CD8-positive, alpha-beta memory T cell (primary cell): ENCODE data around the gene CHD8. TPM values are rescaled to one million over a fixed set of nuclear protein-coding genes. Genes with fewer than 3 reads are reported as not detected.

Source experiments
- CTCF ChIA-PET: fragments of 350-600 bp; sonication (Branson Sonifier 250); formaldehyde crosslinking; loops from one replicate; lab custom pipeline; 2021; ENCODE audit warnings: antibody characterized with exemption; lab: Charles Lee
- POLR2A ChIA-PET: fragments of 350-600 bp; sonication (Branson Sonifier 250); formaldehyde crosslinking; loops from one replicate; lab custom pipeline; 2021; ENCODE audit warnings: antibody characterized with exemption; lab: Charles Lee
- DNase-seq, 5 donors: peaks; one replicate each; pipeline versions ENCODE4 v3.0.0 to v3.0.0-alpha.2; 2020 to 2022; ENCODE audit warnings: mixed read lengths in 1 of 5
- H3K27ac ChIP-seq: one replicate; pipeline ENCODE4 v1.7.0; 2013; ENCODE audit warnings: low read depth, mild to moderate bottlenecking, low read length, moderate library complexity
- H3K27me3 ChIP-seq: 2 replicates; pipeline ENCODE4 v1.7.0; 2013; ENCODE audit warnings: low read length, mild to moderate bottlenecking; ENCODE audit not compliant: insufficient read depth, poor library complexity, severe bottlenecking
- H3K36me3 ChIP-seq: 2 replicates; pipeline ENCODE4 v1.7.0; 2013; ENCODE audit warnings: mild to moderate bottlenecking, low read length, moderate library complexity; ENCODE audit not compliant: insufficient read depth
- H3K4me1 ChIP-seq: 2 replicates; pipeline ENCODE4 v1.7.0; 2013; ENCODE audit warnings: mild to moderate bottlenecking, low read length, moderate library complexity; ENCODE audit not compliant: insufficient read depth
- H3K4me3 ChIP-seq: 2 replicates; pipeline ENCODE4 v1.7.0; 2013; ENCODE audit warnings: mild to moderate bottlenecking, low read length
- H3K9me3 ChIP-seq: 2 replicates; pipeline ENCODE4 v1.7.0; 2013; ENCODE audit warnings: mild to moderate bottlenecking, low read length
- H3K27ac Mint-ChIP-seq, 8 donors: one replicate each; pipeline ENCODE4 v1.8.0; 2020 to 2021; ENCODE audit warnings: mixed read lengths in 8 of 8, mild to moderate bottlenecking in 6 of 8, inconsistent platforms in 3 of 8, moderate library complexity in 3 of 8
- H3K27me3 Mint-ChIP-seq, 2 donors: one replicate each; pipeline ENCODE4 v1.8.0; 2020 to 2021; ENCODE audit warnings: mixed read lengths in 2 of 2, mild to moderate bottlenecking in 1 of 2, moderate library complexity in 1 of 2
- H3K36me3 Mint-ChIP-seq, 3 donors: one replicate each; pipeline ENCODE4 v1.8.0; 2020 to 2021; ENCODE audit warnings: mixed read lengths in 3 of 3, inconsistent platforms in 1 of 3, mild to moderate bottlenecking in 1 of 3
- H3K4me1 Mint-ChIP-seq, 3 donors: one replicate each; pipeline ENCODE4 v1.8.0; 2020 to 2021; ENCODE audit warnings: mixed read lengths in 3 of 3, inconsistent platforms in 1 of 3, mild to moderate bottlenecking in 1 of 3
- H3K4me3 Mint-ChIP-seq, 7 donors: one replicate each; pipeline ENCODE4 v1.8.0; 2020 to 2021; ENCODE audit warnings: mixed read lengths in 7 of 7, mild to moderate bottlenecking in 6 of 7, moderate library complexity in 4 of 7, inconsistent platforms in 2 of 7
- H3K9me3 Mint-ChIP-seq, 5 donors: one replicate each; pipeline ENCODE4 v1.8.0; 2020 to 2022; ENCODE audit warnings: mixed read lengths in 5 of 5, mild to moderate bottlenecking in 3 of 5, moderate library complexity in 2 of 5, inconsistent platforms in 1 of 5
- polyA plus RNA-seq: library from polyadenylated mRNA; unstranded; fragments of 300-500 nt; fragmentation: Illumina TruSeq; gene quantifications from one replicate; pipeline ENCODE4 v1.2.3, GENCODE V29; 2021
- total RNA-seq, 2 experiments: library from RNA; stranded (reverse); gene quantifications; one replicate each; pipeline ENCODE4 v1.2.3, GENCODE V29; 2021

CHD8 gene
- total and polyA plus RNA-seq, 3 experiments from 2014 or later, result 33.6 to 96.1 (median 90.0) TPM

- no peaks in the 10 kb centered on the region for H3K4me1 Mint-ChIP-seq
- H3K36me3 ChIP-seq, result peaks cover 86% of the 10 kb centered on the region
- H3K27ac Mint-ChIP-seq, result peak overlapping the region in 1 of 8 donors; percentile 36
- H3K27me3 Mint-ChIP-seq, result no peaks in the 10 kb centered on the region
- no peak overlapping the region for H3K27ac ChIP-seq
- H3K4me3 ChIP-seq, result no peak overlapping the region
- no peaks in the 10 kb centered on the region for H3K4me1 ChIP-seq
- no peaks in the 10 kb centered on the region for H3K9me3 ChIP-seq
- H3K4me3 Mint-ChIP-seq, result no peak overlapping the region
- no peaks in the 10 kb centered on the region for H3K9me3 Mint-ChIP-seq
- peaks cover 16 to 96% (median 42%) of the 10 kb centered on the region in 3 donors for H3K36me3 Mint-ChIP-seq
- POLR2A ChIA-PET, result no interaction called here
- DNase-seq, result no peak
- H3K27me3 ChIP-seq, result no peaks in the 10 kb centered on the region
- CTCF ChIA-PET, result no interaction called here
Observed at GRCh38 chr14:21405097-21405496, 50.8 kb downstream of the CHD8 start.

- ChIA-PET CTCF (no interaction called here), POLR2A (no interaction called here)
- Mint-ChIP-seq H3K27ac (peak overlapping the region in 1 of 8 donors; percentile 54), H3K27me3 (no peaks in the 10 kb centered on the region), H3K4me3 (no peak overlapping the region), H3K9me3 (no peaks in the 10 kb centered on the region), H3K36me3 (peaks cover 21 to 88% (median 42%) of the 10 kb centered on the region in 3 donors), H3K4me1 (no peaks in the 10 kb centered on the region)
- Histone ChIP-seq H3K4me3 (no peak overlapping the region), H3K9me3 (no peaks in the 10 kb centered on the region), H3K27me3 (no peaks in the 10 kb centered on the region), H3K36me3 (peaks cover 77% of the 10 kb centered on the region), H3K4me1 (no peaks in the 10 kb centered on the region), H3K27ac (no peak overlapping the region)
- DNase-seq, result no peak
Observed at GRCh38 chr14:21399311-21399870, 56.5 kb downstream of the CHD8 start.

- Histone ChIP-seq H3K4me3 (no peak overlapping the region), H3K36me3 (peaks cover 80% of the 10 kb centered on the region), H3K27me3 (no peaks in the 10 kb centered on the region), H3K4me1 (no peaks in the 10 kb centered on the region), H3K9me3 (no peaks in the 10 kb centered on the region), H3K27ac (no peak overlapping the region)
- no peak overlapping the region for H3K4me3 Mint-ChIP-seq
- no peak for DNase-seq
- H3K4me1 Mint-ChIP-seq, result no peaks in the 10 kb centered on the region
- CTCF ChIA-PET, result no interaction called here
- H3K9me3 Mint-ChIP-seq, result no peaks in the 10 kb centered on the region
- H3K36me3 Mint-ChIP-seq, result peaks cover 21 to 90% (median 47%) of the 10 kb centered on the region in 3 donors
- POLR2A ChIA-PET, result no interaction called here
- H3K27me3 Mint-ChIP-seq, result no peaks in the 10 kb centered on the region
- peak overlapping the region in 1 of 8 donors; percentile 54 for H3K27ac Mint-ChIP-seq
Observed at GRCh38 chr14:21398901-21399300, 57.0 kb downstream of the CHD8 start.

GRCh38 chr14:21395450-21395849 is 60.5 kb downstream of the CHD8 start:
- no peaks in the 10 kb centered on the region for H3K9me3 Mint-ChIP-seq
- no peak overlapping the region for H3K27ac Mint-ChIP-seq

GRCh38 chr14:21385188-21385904 is 70.6 kb downstream of the CHD8 start:
- ChIA-PET POLR2A (interaction anchor here (1.0 kb wide), 1 partner anchor 155 kb away, joined by 5 read pairs; no protein-coding TSS in a partner anchor), CTCF (interaction anchor here (0.6 kb wide), 1 partner anchor 159 kb away, joined by 3 read pairs; no protein-coding TSS in a partner anchor)
- peaks cover 21% of the 10 kb centered on the region for H3K4me1 ChIP-seq
- H3K4me3 ChIP-seq, result no peak overlapping the region
- H3K27ac ChIP-seq, result peak overlapping the region; percentile 91
- no peaks in the 10 kb centered on the region for H3K9me3 ChIP-seq
- H3K36me3 ChIP-seq, result peaks cover 3% of the 10 kb centered on the region
- Mint-ChIP-seq H3K27ac (peak overlapping the region in 6 of 8 donors; percentile 96 to 100 (median 99)), H3K9me3 (no peaks in the 10 kb centered on the region), H3K4me1 (peaks cover 34 to 42% (median 35%) of the 10 kb centered on the region in 3 donors), H3K4me3 (peak overlapping the region; percentile 26 to 99 (median 92)), H3K36me3 (peaks cover 0 to 56% (median 2%) of the 10 kb centered on the region in 3 donors), H3K27me3 (no peaks in the 10 kb centered on the region)
- no peaks in the 10 kb centered on the region for H3K27me3 ChIP-seq
- no peak for DNase-seq

More at GRCh38 chr14:21395450-21395849, 60.5 kb downstream of the CHD8 start:
- Histone ChIP-seq H3K4me3 (no peak overlapping the region), H3K27ac (no peak overlapping the region), H3K9me3 (no peaks in the 10 kb centered on the region), H3K36me3 (peaks cover 82% of the 10 kb centered on the region), H3K4me1 (no peaks in the 10 kb centered on the region), H3K27me3 (no peaks in the 10 kb centered on the region)
- Mint-ChIP-seq H3K36me3 (peaks cover 16 to 90% (median 42%) of the 10 kb centered on the region in 3 donors), H3K27me3 (no peaks in the 10 kb centered on the region), H3K4me3 (no peak overlapping the region), H3K4me1 (no peaks in the 10 kb centered on the region)
- POLR2A ChIA-PET, result no interaction called here
- CTCF ChIA-PET, result no interaction called here
- DNase-seq, result no peak

GRCh38 chr14:21384494-21384851 is 71.5 kb downstream of the CHD8 start:
- H3K4me3 Mint-ChIP-seq, result peak overlapping the region; percentile 88 to 99 (median 96)
- H3K27ac Mint-ChIP-seq, result peak overlapping the region; percentile 96 to 100 (median 99)
- peaks cover 41 to 50% (median 43%) of the 10 kb centered on the region in 3 donors for H3K4me1 Mint-ChIP-seq
- CTCF ChIA-PET, result interaction anchor here (1.2 kb wide), 1 partner anchor 72 kb away, joined by 4 read pairs; the partner anchor contains the start of gene CHD8
- Histone ChIP-seq H3K4me3 (peak overlapping the region; percentile 89), H3K27ac (peak overlapping the region; percentile 91), H3K9me3 (no peaks in the 10 kb centered on the region), H3K27me3 (no peaks in the 10 kb centered on the region), H3K36me3 (no peaks in the 10 kb centered on the region), H3K4me1 (peaks cover 25% of the 10 kb centered on the region)
- no peaks in the 10 kb centered on the region for H3K27me3 Mint-ChIP-seq
- H3K9me3 Mint-ChIP-seq, result no peaks in the 10 kb centered on the region
- no peak for DNase-seq
- POLR2A ChIA-PET, result interaction anchor here (0.6 to 1.2 kb wide), 6 partner anchors 52 to 287 kb away, joined by 3 to 6 read pairs (median 3); no protein-coding TSS in a partner anchor
- H3K36me3 Mint-ChIP-seq, result peaks cover 0 to 51% (median 2%) of the 10 kb centered on the region in 3 donors

GRCh38 chr14:21383848-21384493 is 72.0 kb downstream of the CHD8 start, which contains the start of gene SUPT16H:
TSS of gene SUPT16H (minus strand) at chr14:21384019. CDS start at chr14:21383927, 92 bp downstream.
- Mint-ChIP-seq H3K4me3 (peak within 1 kb of the TSS; percentile 88 to 99 (median 96)), H3K27me3 (no peaks in the 10 kb centered on the region), H3K27ac (peak within 1 kb of the TSS; percentile 96 to 100 (median 99)), H3K4me1 (peaks cover 41 to 54% (median 48%) of the 10 kb centered on the region in 3 donors), H3K36me3 (peaks cover 0 to 46% (median 2%) of the 10 kb centered on the region in 3 donors), H3K9me3 (no peaks in the 10 kb centered on the region)
- DNase-seq, result peak; percentile 87 to 96 (median 94)
- Histone ChIP-seq H3K27me3 (no peaks in the 10 kb centered on the region), H3K4me1 (peaks cover 25% of the 10 kb centered on the region), H3K4me3 (peak within 1 kb of the TSS; percentile 89), H3K27ac (peak within 1 kb of the TSS; percentile 91), H3K9me3 (no peaks in the 10 kb centered on the region), H3K36me3 (no peaks in the 10 kb centered on the region)
- ChIA-PET CTCF (interaction anchor here (1.2 kb wide), 1 partner anchor 72 kb away, joined by 4 read pairs; the partner anchor contains the start of gene CHD8), POLR2A (interaction anchor here (0.6 to 1.2 kb wide), 5 partner anchors 53 to 287 kb away, joined by 3 to 6 read pairs (median 3); no protein-coding TSS in a partner anchor)
